ENCODE results near the gene CHPF.

GRCh38 chr2:219538504-219538951 lies 5.1 kb downstream of the CHPF start:
- TF ChIP-seq, protein P1, sequence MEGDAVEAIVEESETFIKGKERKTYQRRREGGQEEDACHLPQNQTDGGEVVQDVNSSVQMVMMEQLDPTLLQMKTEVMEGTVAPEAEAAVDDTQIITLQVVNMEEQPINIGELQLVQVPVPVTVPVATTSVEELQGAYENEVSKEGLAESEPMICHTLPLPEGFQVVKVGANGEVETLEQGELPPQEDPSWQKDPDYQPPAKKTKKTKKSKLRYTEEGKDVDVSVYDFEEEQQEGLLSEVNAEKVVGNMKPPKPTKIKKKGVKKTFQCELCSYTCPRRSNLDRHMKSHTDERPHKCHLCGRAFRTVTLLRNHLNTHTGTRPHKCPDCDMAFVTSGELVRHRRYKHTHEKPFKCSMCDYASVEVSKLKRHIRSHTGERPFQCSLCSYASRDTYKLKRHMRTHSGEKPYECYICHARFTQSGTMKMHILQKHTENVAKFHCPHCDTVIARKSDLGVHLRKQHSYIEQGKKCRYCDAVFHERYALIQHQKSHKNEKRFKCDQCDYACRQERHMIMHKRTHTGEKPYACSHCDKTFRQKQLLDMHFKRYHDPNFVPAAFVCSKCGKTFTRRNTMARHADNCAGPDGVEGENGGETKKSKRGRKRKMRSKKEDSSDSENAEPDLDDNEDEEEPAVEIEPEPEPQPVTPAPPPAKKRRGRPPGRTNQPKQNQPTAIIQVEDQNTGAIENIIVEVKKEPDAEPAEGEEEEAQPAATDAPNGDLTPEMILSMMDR (IDR thresholded peaks at IDR 0.05): no peak
- TF ChIP-seq POLR2A (IDR thresholded peaks at IDR 0.05): no peak

Data from esophagus squamous epithelium (tissue), 4 donors.